IMR-90 (cell line): ENCODE measurements around the gene MOB2. TPM values are rescaled to one million over a fixed set of nuclear protein-coding genes. Genes with fewer than 3 reads are reported as not detected.

ENCODE experiments used
- ATAC-seq: fragments of 200-7000 bp; cut with Tn5 transposase; 2 replicates; pipeline ENCODE4 v1.9.1; 2020; ENCODE audit warnings: low read depth, mild to moderate bottlenecking, moderate library complexity
- BruUV-seq: library from RNA; stranded (reverse); fragments of 400-500 nt; replicated peaks from 2 replicates; lab custom pipeline; 2021; lab: Mats Ljungman, UMichigan
- CTCF ChIA-PET: fragments of 300-600 bp; formaldehyde crosslinking; extraction: SDS; loops from one replicate; lab custom pipeline; 2021; ENCODE audit warnings: antibody characterized with exemption; lab: Yijun Ruan, JAX
- POLR2A ChIA-PET: fragments of 300-600 bp; sonication (Branson Sonifier 250); formaldehyde crosslinking; loops from one replicate; lab custom pipeline; 2022; ENCODE audit warnings: antibody characterized with exemption; ENCODE audit not compliant: unreplicated experiment; lab: Charles Lee
- DNase-seq: peaks from one replicate; pipeline ENCODE4 v3.0.0; 2013
- H2AFZ ChIP-seq: replicated peaks from 2 replicates; pipeline ENCODE3; 2013; ENCODE audit warnings: low read length, mild to moderate bottlenecking; ENCODE audit not compliant: poor library complexity
- H2AK5ac ChIP-seq: 2 replicates; pipeline ENCODE4 v1.6.1; 2013; ENCODE audit warnings: low read depth, low read length, inconsistent platforms
- H2AK9ac ChIP-seq: replicated peaks from 2 replicates; pipeline ENCODE3; 2013; ENCODE audit warnings: mild to moderate bottlenecking, low read depth, low read length, moderate library complexity; ENCODE audit not compliant: poor library complexity
- H2BK120ac ChIP-seq: 2 replicates; pipeline ENCODE4 v1.6.1; 2013; ENCODE audit warnings: low read depth, low read length, inconsistent platforms
- H2BK15ac ChIP-seq: 3 replicates; pipeline ENCODE4 v1.6.1; 2013; ENCODE audit warnings: low read depth, low read length, inconsistent platforms
- H2BK20ac ChIP-seq: 2 replicates; pipeline ENCODE4 v1.6.1; 2013; ENCODE audit warnings: low read depth, mild to moderate bottlenecking, inconsistent platforms, low read length, moderate library complexity
- H2BK5ac ChIP-seq: 2 replicates; pipeline ENCODE4 v1.6.1; 2013; ENCODE audit warnings: mild to moderate bottlenecking, low read depth, low read length, inconsistent platforms; ENCODE audit not compliant: poor library complexity, severe bottlenecking
- H3K14ac ChIP-seq: replicated peaks from 2 replicates; pipeline ENCODE4 v1.6.1; 2013; ENCODE audit warnings: low read depth, low read length, inconsistent platforms
- H3K18ac ChIP-seq: 2 replicates; pipeline ENCODE4 v1.6.1; 2013; ENCODE audit warnings: low read depth, low read length, control low read depth
- H3K23ac ChIP-seq: 2 replicates; pipeline ENCODE4 v1.6.1; 2013; ENCODE audit warnings: low read depth, low read length, inconsistent platforms
- H3K27ac ChIP-seq: 2 replicates; pipeline ENCODE4 v1.5.1; 2013; ENCODE audit warnings: mild to moderate bottlenecking, control low read depth, low read length; ENCODE audit not compliant: insufficient read depth
- H3K27me3 ChIP-seq: 2 replicates; pipeline ENCODE4 v1.6.1; 2013; ENCODE audit warnings: low read length; ENCODE audit not compliant: control insufficient read depth, insufficient read depth
- H3K36me3 ChIP-seq: 2 replicates; pipeline ENCODE4 v1.6.1; 2013; ENCODE audit warnings: low read length, mixed read lengths; ENCODE audit not compliant: control insufficient read depth, insufficient read depth
- H3K4ac ChIP-seq: 2 replicates; pipeline ENCODE4 v1.6.1; 2013; ENCODE audit warnings: low read depth, low read length, inconsistent platforms
- H3K4me1 ChIP-seq: 2 replicates; pipeline ENCODE4 v1.6.1; 2013; ENCODE audit warnings: low read length, mixed read lengths; ENCODE audit not compliant: control insufficient read depth, insufficient read depth
- H3K4me2 ChIP-seq: 2 replicates; pipeline ENCODE4 v1.6.1; 2013; ENCODE audit warnings: low read depth, mild to moderate bottlenecking, control low read depth, low read length, moderate library complexity
- H3K4me3 ChIP-seq: 2 replicates; pipeline ENCODE4 v1.5.1; 2013; ENCODE audit warnings: low read depth, mild to moderate bottlenecking, control low read depth, low read length, moderate library complexity; ENCODE audit not compliant: insufficient read depth
- H3K56ac ChIP-seq: 2 replicates; pipeline ENCODE4 v1.6.1; 2013; ENCODE audit warnings: low read length, inconsistent platforms; ENCODE audit not compliant: insufficient read depth; ENCODE audit errors: extremely low read depth
- H3K79me1 ChIP-seq, 2 experiments: 2 replicates each; pipeline ENCODE4 v1.6.1; 2013; ENCODE audit warnings: low read length in 2 of 2, inconsistent platforms in 1 of 2, low read depth in 1 of 2
- H3K9ac ChIP-seq: 2 replicates; pipeline ENCODE4 v1.6.1; 2013; ENCODE audit warnings: low read depth, low read length, control low read depth
- H3K9me1 ChIP-seq: 2 replicates; pipeline ENCODE4 v1.6.1; 2013; ENCODE audit warnings: low read length, inconsistent platforms; ENCODE audit not compliant: insufficient read depth
- H3K9me3 ChIP-seq: 2 replicates; pipeline ENCODE4 v1.6.1; 2013; ENCODE audit warnings: low read length; ENCODE audit not compliant: control insufficient read depth, insufficient read depth
- H4K20me1 ChIP-seq: 2 replicates; pipeline ENCODE4 v1.6.1; 2013; ENCODE audit warnings: low read length, inconsistent platforms; ENCODE audit not compliant: insufficient read depth
- H4K5ac ChIP-seq: 2 replicates; pipeline ENCODE4 v1.6.1; 2013; ENCODE audit warnings: mild to moderate bottlenecking, low read depth, low read length, control low read depth
- H4K8ac ChIP-seq, 2 experiments: 2 replicates each; pipeline ENCODE4 v1.6.1; 2013; ENCODE audit warnings: low read depth in 2 of 2, low read length in 2 of 2, control low read depth in 1 of 2, inconsistent platforms in 1 of 2
- H4K91ac ChIP-seq: 2 replicates; pipeline ENCODE4 v1.6.1; 2013; ENCODE audit warnings: low read depth, low read length, inconsistent platforms; ENCODE audit not compliant: insufficient read depth
- CEBPB ChIP-seq: IDR thresholded peaks from 2 replicates; pipeline ENCODE4 v1.6.1; 2012; ENCODE audit warnings: low read depth, low read length, improper control_type of control experiment
- CTCF ChIP-seq: conservative IDR thresholded peaks from 2 replicates; pipeline ENCODE4 v1.5.1; 2012; ENCODE audit warnings: mild to moderate bottlenecking, low read depth, low read length, improper control_type of control experiment
- MAFK ChIP-seq: IDR thresholded peaks from 2 replicates; pipeline ENCODE4 v1.6.1; 2012; ENCODE audit warnings: low read depth, low read length, improper control_type of control experiment
- POLR2A ChIP-seq: IDR thresholded peaks from 2 replicates; pipeline ENCODE4 v1.6.1; 2012; ENCODE audit warnings: mild to moderate bottlenecking, low read depth, low read length
- RAD21 ChIP-seq: IDR thresholded peaks from 2 replicates; pipeline ENCODE4 v1.6.1; 2012; ENCODE audit warnings: low read length, improper control_type of control experiment
- USF2 ChIP-seq: fragments of 150-350 bp; IDR thresholded peaks from 2 replicates; pipeline ENCODE4 v1.6.1; 2017; ENCODE audit warnings: mild to moderate bottlenecking, antibody characterized with exemption, low read length, low read depth
- WGBS, 2 experiments: methylation state at CpG; one replicate each; pipeline versions ENCODE4 v1.1.5 to v1.1.7; 2013; ENCODE audit warnings: missing lambda C conversion rate in 2 of 2; ENCODE audit not compliant: insufficient read length in 1 of 2; ENCODE audit errors: extremely low coverage in 2 of 2; 5-methylcytosine and 5-hydroxymethylcytosine counted together
- dilution Hi-C: fragments of 300-500 bp; cut with HindIII; formaldehyde crosslinking; loops from one replicate; pipeline ENCODE4 v1.14.3; 2018; ENCODE audit warnings: low sequenced_read_pairs; ENCODE audit not compliant: unreplicated experiment
- in situ Hi-C: fragments of 300-500 bp; cut with MboI; formaldehyde crosslinking; loops from 3 replicates; pipeline ENCODE4 v1.14.3; 2019; ENCODE audit warnings: low sequenced_read_pairs, inconsistent platforms, mixed read lengths
- intact Hi-C: fragments of 100-400 bp; cut with micrococcal nuclease; formaldehyde crosslinking; loops from 2 replicates; pipeline ENCODE4 v1.10.0; 2022
- polyA plus RNA-seq, 3 experiments: library from polyadenylated mRNA; depleted of rRNA; stranded (reverse); fragments of >200 nt; gene quantifications; 2 replicates each; pipeline ENCODE4 v1.2.3, GENCODE V29; 2012; ENCODE audit warnings: low replicate concordance in 1 of 3
- total RNA-seq: library from RNA; depleted of rRNA; stranded (reverse); fragments of >200 nt; gene quantifications from 2 replicates; pipeline ENCODE4 v1.2.3, GENCODE V29; 2012

MOB2 gene
- total and polyA plus RNA-seq, 2 of the 4 experiments (the other 2 are of a cell fraction), result 23.7 to 36.2 TPM

- H3K4me2 ChIP-seq, result no peak overlapping the region
- 87% methylated on average over 24 of the region's 44 CpGs; no CpG with 5 or more reads in 1 of the 2 experiments for WGBS, 2 experiments
- ChIA-PET CTCF (no interaction called here), POLR2A (no interaction called here)
- H2AK9ac ChIP-seq, result peak overlapping the region; percentile 16
- H3K9me1 ChIP-seq, result no peaks in the 10 kb centered on the region
- H3K14ac ChIP-seq, result no peak overlapping the region
- no peak overlapping the region for H3K23ac ChIP-seq
- TF ChIP-seq MAFK, result no peak
- TF ChIP-seq CTCF, result no peak
- TF ChIP-seq USF2, result no peak
- no peak for TF ChIP-seq POLR2A
- TF ChIP-seq CEBPB, result no peak
- TF ChIP-seq RAD21, result no peak
- no peak overlapping the region for H2AFZ ChIP-seq
- no peak overlapping the region for H2BK5ac ChIP-seq
- no peak overlapping the region for H4K91ac ChIP-seq
- no peak for ATAC-seq
- H3K36me3 ChIP-seq, result no peaks in the 10 kb centered on the region
- H3K9me3 ChIP-seq, result no peaks in the 10 kb centered on the region
- H2BK20ac ChIP-seq, result no peak overlapping the region
- no peak overlapping the region for H2BK120ac ChIP-seq
- peaks cover 2% of the 10 kb centered on the region; the same call in 1 of the 2 replicates for H3K27me3 ChIP-seq
- H3K18ac ChIP-seq, result no peak overlapping the region
- H3K79me1 ChIP-seq, result no peaks in the 10 kb centered on the region
- dilution Hi-C loops, result no loop called here
- H3K9ac ChIP-seq, result no peak overlapping the region
- no peak overlapping the region for H4K8ac ChIP-seq
- in situ Hi-C loops, result no loop called here
- H3K4ac ChIP-seq, result no peak overlapping the region
- no peak overlapping the region for H3K4me3 ChIP-seq
- H3K4me1 ChIP-seq, result peaks cover 13% of the 10 kb centered on the region; the same call in 1 of the 2 replicates
- intact Hi-C loops, result no loop called here
- H4K5ac ChIP-seq, result no peak overlapping the region
- no peak overlapping the region for H2BK15ac ChIP-seq
- H3K56ac ChIP-seq, result no peak overlapping the region
- DNase-seq, result no peak
- no peaks in the 10 kb centered on the region; the same call in none of the 2 replicates for H4K20me1 ChIP-seq
- BruUV-seq, result no TSS peak
- no peak overlapping the region for H2AK5ac ChIP-seq
- H3K27ac ChIP-seq, result no peak overlapping the region
Measured at GRCh38 chr11:1456596-1457325, 29.8 kb downstream of the MOB2 start.
